ENCODE results near the gene CD19.
"Not testable (repeated sequence)": the region's sequence is repeated elsewhere in the genome, so short reads cannot be mapped to it uniquely, and the experiment has no call there.

The CD19 gene

GRCh38 chr16:28974007-28974436 is 42.3 kb downstream of the CD19 start:
- peak overlapping the region; percentile 96 for H3K4me3 ChIP-seq (replicated peaks; ENCODE audit: low read depth, low read length)
- peak; percentile 74 for DNase-seq (ENCODE audit: low read depth)
- TF ChIP-seq, protein P1, sequence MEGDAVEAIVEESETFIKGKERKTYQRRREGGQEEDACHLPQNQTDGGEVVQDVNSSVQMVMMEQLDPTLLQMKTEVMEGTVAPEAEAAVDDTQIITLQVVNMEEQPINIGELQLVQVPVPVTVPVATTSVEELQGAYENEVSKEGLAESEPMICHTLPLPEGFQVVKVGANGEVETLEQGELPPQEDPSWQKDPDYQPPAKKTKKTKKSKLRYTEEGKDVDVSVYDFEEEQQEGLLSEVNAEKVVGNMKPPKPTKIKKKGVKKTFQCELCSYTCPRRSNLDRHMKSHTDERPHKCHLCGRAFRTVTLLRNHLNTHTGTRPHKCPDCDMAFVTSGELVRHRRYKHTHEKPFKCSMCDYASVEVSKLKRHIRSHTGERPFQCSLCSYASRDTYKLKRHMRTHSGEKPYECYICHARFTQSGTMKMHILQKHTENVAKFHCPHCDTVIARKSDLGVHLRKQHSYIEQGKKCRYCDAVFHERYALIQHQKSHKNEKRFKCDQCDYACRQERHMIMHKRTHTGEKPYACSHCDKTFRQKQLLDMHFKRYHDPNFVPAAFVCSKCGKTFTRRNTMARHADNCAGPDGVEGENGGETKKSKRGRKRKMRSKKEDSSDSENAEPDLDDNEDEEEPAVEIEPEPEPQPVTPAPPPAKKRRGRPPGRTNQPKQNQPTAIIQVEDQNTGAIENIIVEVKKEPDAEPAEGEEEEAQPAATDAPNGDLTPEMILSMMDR (IDR thresholded peaks at IDR 0.05; ENCODE audit: low read length, missing control alignments), result peak; percentile 82

DNA sequence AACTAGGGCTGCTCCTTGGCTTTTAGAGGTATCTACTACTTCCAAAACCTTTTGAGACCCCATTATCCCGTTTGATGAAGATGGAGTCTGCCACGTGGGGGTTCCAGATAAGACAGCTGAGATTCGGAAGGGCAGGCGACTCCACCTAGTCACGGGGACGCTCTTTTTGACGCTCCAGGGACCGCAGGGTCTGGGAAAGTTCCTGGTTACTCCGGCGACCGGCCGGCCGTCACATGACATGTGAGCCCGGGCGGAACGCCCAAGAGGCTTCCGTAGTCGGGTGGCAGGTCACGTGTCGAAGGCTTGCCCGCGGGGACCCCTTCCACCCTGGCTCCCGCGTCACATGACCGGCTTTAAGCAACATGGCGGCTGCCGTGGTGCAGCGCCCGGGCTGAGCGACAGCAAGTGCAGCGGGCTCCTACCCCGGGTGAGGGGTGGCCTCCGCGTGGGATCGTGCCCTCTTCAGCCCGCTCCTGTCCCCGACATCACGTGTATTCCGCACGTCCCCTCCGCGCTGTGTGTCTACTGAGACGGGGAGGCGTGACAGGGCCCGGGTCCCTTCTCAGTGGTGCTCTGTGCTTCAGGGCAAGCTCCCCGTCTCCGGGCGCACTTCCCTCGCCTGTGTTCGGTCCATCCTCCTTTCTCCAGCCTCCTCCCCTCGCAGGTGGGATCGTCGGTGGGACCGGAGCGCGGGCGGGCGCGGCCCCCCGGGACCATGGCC is 42.8 kb downstream of the CD19 start, which contains the start of gene SPNS1:
TSS of gene SPNS1 (plus strand) at position 342 of the 721 bp plus-strand sequence. CDS start at position 716, 374 bp downstream.
- TF ChIP-seq, protein P1 (IDR thresholded peaks at IDR 0.05; ENCODE audit: low read length, missing control alignments), result no peak
- peak within 1 kb of the TSS; percentile 96 for H3K4me3 ChIP-seq (replicated peaks; ENCODE audit: low read depth, low read length)
- peak; percentile 98 for DNase-seq (ENCODE audit: low read depth)

DNA sequence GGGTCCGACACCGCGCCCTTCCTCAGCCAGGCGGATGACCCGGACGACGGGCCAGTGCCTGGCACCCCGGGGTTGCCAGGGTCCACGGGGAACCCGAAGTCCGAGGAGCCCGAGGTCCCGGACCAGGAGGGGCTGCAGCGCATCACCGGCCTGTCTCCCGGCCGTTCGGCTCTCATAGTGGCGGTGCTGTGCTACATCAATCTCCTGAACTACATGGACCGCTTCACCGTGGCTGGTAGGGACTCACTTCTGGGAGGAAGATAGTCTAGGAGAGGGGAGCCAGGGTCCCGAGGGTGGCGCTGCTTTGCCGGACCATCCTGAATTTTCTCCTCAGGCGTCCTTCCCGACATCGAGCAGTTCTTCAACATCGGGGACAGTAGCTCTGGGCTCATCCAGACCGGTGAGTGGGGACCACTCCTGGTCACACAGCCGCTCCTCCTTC is 43.4 kb downstream of the CD19 start:
- no peak for DNase-seq (ENCODE audit: low read depth)
- TF ChIP-seq, protein P1 (IDR thresholded peaks at IDR 0.05; ENCODE audit: low read length, missing control alignments), result no peak
- peak overlapping the region; percentile 96 for H3K4me3 ChIP-seq (replicated peaks; ENCODE audit: low read depth, low read length)

GRCh38 chr16:28977703-28978662 is 46.2 kb downstream of the CD19 start:
- TF ChIP-seq, protein P1 (IDR thresholded peaks at IDR 0.05; ENCODE audit: low read length, missing control alignments), result peak; percentile 39
- DNase-seq (ENCODE audit: low read depth), result no peak
- no peak overlapping the region for H3K4me3 ChIP-seq (replicated peaks; ENCODE audit: low read depth, low read length)

GRCh38 chr16:28980330-28980729 is 48.6 kb downstream of the CD19 start:
- H3K4me3 ChIP-seq (replicated peaks; ENCODE audit: low read depth, low read length); DNase-seq (ENCODE audit: low read depth): not testable (repeated sequence)

- TF ChIP-seq, protein P1 (IDR thresholded peaks at IDR 0.05; ENCODE audit: low read length, missing control alignments), result no peak
- no peak overlapping the region for H3K4me3 ChIP-seq (replicated peaks; ENCODE audit: low read depth, low read length)
- DNase-seq (ENCODE audit: low read depth), result no peak
Measured at GRCh38 chr16:28980929-28981328, 49.2 kb downstream of the CD19 start.

- TF ChIP-seq, protein P1 (IDR thresholded peaks at IDR 0.05; ENCODE audit: low read length, missing control alignments), result peak; percentile 64
Measured at GRCh38 chr16:28981517-28981916, 49.7 kb downstream of the CD19 start.

More at GRCh38 chr16:28981517-28981916, 49.7 kb downstream of the CD19 start:
- no peak overlapping the region for H3K4me3 ChIP-seq (replicated peaks; ENCODE audit: low read depth, low read length)
- DNase-seq (ENCODE audit: low read depth), result peak; percentile 14

Measured in fibroblast of pulmonary artery (primary cell).